Renal pelvis (tissue), 4 donors: ENCODE measurements around the gene PC. TPM values are rescaled to one million over a fixed set of nuclear protein-coding genes. Genes with fewer than 3 reads are reported as not detected.
A peak's percentile ranks its signal among the peaks of the same experiment; 100 is the strongest.
"Not testable (repeated sequence)": the region's sequence is repeated elsewhere in the genome, so short reads cannot be mapped to it uniquely, and the experiment has no call there.

Experiments
- DNase-seq: peaks from one replicate; pipeline ENCODE4 v3.0.0-alpha.2; 2013
- polyA plus RNA-seq, 3 donors: library from polyadenylated mRNA; unstranded; fragments of 120-200 nt; gene quantifications; one replicate each; pipeline ENCODE4 v1.2.1, GENCODE V29; 2013; ENCODE audit not compliant: insufficient read length in 3 of 3

Gene PC
- polyA plus RNA-seq, 3 donors = 56.3 to 61.7 (median 56.8) TPM

GRCh38 chr11:66962247-66962646 is 4.1 kb upstream of the PC start:
- DNase-seq = no peak

GRCh38 chr11:66961691-66962213 is 3.6 kb upstream of the PC start:
- DNase-seq = not testable (repeated sequence)

GRCh38 chr11:66958956-66959274 is 732 bp upstream of the PC start:
- DNase-seq = no peak

- no peak for DNase-seq
Measured at GRCh38 chr11:66957971-66958231, 282 bp downstream of the PC start.

GRCh38 chr11:66956689-66957290 is 1.4 kb downstream of the PC start:
- peak; percentile 58 for DNase-seq

DNA sequence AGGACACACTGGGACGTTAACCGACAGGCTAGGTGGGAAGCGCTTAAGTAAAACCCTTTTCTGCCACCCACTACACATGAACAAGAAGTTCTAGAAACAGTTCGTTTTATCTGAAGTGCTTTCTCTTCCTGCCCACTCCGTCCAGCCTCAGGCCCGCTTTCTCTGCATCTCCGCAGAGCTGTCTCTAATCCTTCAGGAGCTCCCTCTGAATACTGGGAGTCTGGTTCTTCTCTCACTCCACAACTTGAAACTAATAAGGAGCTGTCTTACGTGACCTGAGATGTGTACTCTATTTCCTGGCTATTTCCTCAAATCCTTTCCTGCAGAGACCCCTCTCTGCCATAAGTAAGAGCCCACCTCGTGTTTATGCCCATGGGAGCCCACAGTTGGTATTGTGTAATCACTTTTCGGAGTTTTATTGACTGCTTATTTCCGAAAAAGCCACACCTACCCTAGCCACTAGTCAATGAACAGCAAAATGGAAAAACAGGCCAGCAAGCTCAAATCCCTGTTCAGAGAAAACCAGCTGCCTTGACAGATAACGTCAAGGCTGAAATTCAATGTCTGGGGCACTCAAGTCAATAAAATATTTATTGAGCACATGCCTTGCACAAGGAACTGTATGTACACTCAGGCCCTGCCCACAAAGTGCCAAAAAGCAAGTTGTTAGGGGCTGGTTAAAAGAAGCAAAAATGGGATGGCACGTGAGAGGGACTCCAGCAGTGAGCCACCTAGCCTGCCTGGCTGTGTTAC is 4.9 kb downstream of the PC start:
- DNase-seq = no peak

GRCh38 chr11:66951927-66952337 is 6.3 kb downstream of the PC start:
- DNase-seq = no peak

GRCh38 chr11:66951135-66951534 is 7.0 kb downstream of the PC start:
- no peak for DNase-seq

DNA sequence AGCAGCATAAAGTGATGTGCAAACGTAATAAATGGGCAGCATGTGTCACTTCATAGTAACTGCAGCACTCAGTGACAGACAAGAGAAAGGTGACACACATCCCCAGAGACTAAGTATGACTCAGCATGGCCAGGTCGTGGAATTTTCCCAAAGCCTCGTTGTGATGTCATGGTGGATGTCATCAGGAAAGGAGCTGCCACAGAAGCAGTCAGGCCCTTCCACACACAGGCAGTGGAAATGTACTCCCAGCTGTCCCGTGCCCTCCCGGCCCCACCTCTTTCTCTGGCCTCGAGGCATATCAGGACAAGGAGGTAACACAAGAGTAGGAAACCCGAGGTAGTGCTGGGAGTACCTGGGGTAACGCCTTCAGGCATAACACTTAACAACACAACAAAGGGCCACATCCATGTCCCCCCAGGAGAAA is 8.1 kb downstream of the PC start:
- peak; percentile 46 for DNase-seq

DNA sequence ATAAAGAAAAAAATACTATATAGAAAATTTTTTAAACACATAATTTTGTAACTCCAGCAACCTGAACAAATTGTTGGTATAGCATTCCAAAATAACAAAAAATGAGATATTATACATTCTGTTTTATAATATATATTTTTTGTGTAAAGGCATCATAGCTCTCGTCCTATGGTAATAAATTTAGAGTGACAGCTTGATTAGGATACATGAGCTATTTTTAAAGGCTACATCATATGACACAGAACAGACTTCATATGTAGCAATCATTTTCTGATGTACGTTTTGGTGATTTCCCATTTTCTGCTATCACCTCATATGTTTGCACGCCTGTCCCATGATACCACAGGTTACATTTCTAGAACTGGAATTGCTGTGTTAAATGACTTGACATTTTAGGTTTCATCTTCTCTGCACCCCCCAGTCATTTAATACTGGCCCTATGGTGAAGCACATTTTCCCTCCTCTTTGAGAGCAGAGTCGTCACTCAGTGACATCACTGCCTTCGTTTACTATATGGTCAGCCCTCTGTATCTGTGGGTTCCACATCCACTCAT is 19.5 kb downstream of the PC start:
- no peak for DNase-seq

DNA sequence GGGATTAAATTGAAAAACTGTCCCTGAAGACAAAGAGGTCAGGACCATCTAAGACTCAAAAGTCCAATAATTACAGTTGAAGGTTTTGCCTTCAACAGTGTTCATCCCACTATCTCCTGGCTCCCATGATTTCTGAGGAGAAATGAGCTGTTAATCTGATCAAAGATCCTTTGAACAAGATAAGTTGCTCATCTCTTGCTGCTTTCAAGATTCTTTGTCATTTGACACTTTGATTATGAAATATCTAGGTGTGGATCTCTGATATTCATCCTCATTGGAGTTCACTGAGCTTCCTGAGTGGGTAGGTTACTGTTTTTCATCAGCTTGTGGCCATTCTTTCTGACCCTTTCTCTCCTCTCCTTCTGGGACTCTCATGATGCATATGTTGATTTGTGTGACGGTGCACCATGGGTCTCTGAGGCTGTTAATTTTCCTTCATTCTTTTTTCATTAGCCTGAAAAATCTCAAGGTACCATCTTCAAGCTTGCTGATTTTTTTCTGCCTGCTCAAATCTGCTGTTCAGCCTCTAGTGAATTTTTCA is 20.9 kb downstream of the PC start:
- no peak for DNase-seq

- no peak for DNase-seq
Measured at GRCh38 chr11:66936311-66936711, 21.9 kb downstream of the PC start.

- DNase-seq = no peak
Measured at GRCh38 chr11:66934950-66935779, 23.0 kb downstream of the PC start.

GRCh38 chr11:66933531-66933930 is 24.7 kb downstream of the PC start:
- no peak for DNase-seq

GRCh38 chr11:66932543-66932942 is 25.6 kb downstream of the PC start:
- no peak for DNase-seq

- no peak for DNase-seq
Measured at GRCh38 chr11:66929753-66930152, 28.4 kb downstream of the PC start.

- no peak for DNase-seq
Measured at GRCh38 chr11:66924272-66924671, 33.9 kb downstream of the PC start.

- no peak for DNase-seq
Measured at GRCh38 chr11:66922551-66922950, 35.6 kb downstream of the PC start.

DNA sequence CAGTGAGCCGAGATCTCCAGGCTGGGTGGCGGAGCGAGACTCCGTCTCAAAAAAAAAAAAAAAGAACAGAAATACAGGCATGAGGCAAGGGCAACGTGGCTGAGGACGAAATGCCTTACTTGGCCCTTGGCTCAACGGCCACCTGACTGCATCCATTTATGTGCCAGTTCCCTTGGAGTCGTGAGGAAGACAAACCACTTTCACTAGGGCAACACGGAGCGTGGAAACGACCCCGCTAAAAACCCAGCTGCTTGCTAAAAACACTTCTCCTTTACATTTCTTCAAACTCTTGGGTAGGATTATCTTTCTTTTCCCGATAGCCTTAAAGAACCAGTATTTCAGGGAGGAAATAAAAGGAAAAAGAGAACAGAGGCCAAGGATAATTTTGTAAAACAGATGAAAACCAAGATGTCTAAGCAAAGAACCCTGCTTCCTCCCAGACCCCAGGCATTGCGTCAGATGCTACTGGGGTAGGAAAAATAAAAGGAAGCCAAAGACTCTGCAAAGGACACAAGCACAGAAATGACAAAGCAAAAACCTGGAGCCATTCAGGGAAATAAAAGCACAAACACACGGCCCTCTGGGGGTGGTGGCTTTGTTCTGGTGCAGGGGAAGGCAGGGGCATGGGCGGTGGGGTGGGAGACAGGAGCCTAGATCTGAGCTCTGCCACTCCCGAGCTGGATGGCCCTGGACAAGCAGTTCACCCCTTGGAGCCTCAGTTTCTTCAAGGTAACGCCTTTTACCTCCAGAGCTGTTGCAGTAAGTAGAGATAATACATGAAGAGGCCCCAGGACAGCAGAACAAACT is 37.0 kb downstream of the PC start:
- DNase-seq = no peak

GRCh38 chr11:66919923-66920322 is 38.3 kb downstream of the PC start:
- DNase-seq = no peak

- no peak for DNase-seq
Measured at GRCh38 chr11:66918741-66919140, 39.4 kb downstream of the PC start.

DNA sequence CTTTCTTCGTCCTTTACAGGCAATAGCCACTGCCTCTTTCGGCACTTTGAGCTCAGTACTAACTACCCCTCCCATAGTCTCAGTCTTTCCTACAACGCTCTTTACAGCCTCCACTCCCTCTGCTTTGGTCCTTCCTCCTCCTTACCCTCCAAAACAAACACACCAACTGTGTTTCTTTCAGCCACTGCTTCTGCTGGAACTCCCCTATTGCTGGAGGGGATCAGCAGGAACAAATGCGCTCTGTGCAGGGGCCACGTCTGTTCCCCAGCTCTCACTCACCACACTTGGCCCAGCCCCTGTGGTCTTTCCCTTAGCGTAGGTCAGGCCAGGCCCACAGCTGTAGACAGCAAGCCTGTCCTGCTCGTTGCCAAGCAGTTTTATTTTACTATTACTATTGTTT is 42.3 kb downstream of the PC start:
- no peak for DNase-seq
